Activated CD8-positive, alpha-beta memory T cell treated with anti-CD3 and anti-CD28 coated beads, Interleukin-2, amount 50 U/mL, for 24 hours (primary cell): ENCODE results near the gene GREM1.

Experiments
- DNase-seq: peaks from one replicate; pipeline ENCODE4 v3.0.0-alpha.2; 2020; ENCODE audit errors: extremely low read depth

Gene GREM1

GRCh38 chr15:32730677-32731654, 13.2 kb downstream of the GREM1 start:
- DNase-seq = no peak

DNA sequence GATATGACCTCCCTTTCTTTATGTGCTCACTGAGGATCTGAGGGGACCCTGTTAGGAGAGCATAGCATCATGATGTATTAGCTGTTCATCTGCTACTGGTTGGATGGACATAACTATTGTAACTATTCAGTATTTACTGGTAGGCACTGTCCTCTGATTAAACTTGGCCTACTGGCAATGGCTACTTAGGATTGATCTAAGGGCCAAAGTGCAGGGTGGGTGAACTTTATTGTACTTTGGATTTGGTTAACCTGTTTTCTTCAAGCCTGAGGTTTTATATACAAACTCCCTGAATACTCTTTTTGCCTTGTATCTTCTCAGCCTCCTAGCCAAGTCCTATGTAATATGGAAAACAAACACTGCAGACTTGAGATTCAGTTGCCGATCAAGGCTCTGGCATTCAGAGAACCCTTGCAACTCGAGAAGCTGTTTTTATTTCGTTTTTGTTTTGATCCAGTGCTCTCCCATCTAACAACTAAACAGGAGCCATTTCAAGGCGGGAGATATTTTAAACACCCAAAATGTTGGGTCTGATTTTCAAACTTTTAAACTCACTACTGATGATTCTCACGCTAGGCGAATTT, 14.9 kb downstream of the GREM1 start:
- DNase-seq = no peak

- no peak for DNase-seq
Observed at GRCh38 chr15:32733281-32733680, 15.5 kb downstream of the GREM1 start.

- DNase-seq = no peak
Observed at GRCh38 chr15:32735989-32736700, 18.3 kb downstream of the GREM1 start.

DNA sequence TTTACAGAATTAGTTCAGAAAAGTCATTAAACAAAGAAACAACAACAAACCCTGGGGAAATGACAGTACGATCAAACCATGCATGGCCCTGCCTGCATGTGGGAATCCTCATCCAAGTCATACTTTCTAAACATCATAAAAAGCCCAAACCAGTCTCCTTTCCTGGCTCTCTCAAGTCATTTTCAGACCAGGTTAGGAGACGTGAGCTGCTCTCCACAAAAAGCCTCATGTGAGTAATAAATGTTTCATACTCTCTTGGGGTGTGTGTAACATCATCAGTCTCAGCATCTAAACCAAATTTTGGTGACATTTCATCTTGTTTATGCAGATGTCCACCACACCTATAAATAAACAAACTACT, 18.9 kb downstream of the GREM1 start:
- no peak for DNase-seq

DNA sequence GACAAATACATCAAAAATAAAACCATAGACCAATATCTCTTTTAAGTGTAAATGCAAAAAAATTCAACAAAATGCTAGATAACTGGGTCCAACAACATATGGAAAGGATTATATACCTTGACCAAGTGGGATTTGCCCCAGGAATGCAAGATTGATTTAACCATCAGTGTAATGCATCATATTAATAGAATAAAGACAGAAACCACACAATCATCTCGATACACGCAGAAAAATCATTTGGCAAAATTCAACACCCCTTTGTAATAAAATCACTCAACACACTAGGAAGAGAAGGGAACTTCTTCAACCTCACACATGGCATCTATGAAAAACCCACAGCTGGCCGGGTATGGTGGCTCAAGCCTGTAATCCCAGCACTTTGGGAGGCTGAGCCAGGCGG, 19.5 kb downstream of the GREM1 start:
- DNase-seq = no peak

DNA sequence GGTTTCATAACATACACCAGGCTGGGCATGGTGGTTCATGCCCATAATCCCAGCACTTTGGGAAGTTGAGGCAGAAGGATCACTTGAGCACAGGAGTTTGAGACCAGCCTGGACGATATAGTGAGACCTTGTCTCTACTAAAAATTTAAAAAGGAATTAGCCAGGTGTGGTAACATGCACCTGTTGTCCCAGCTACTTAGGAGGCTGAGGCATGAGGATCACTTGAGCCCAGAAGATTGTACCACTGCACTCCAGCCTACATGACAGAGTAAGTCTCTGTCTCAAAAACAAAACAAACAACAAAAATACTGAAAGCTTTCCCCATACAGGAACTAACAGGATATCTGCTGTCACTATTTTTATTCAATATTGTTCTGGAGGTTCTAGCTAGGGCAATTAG, 20.9 kb downstream of the GREM1 start:
- no peak for DNase-seq

DNA sequence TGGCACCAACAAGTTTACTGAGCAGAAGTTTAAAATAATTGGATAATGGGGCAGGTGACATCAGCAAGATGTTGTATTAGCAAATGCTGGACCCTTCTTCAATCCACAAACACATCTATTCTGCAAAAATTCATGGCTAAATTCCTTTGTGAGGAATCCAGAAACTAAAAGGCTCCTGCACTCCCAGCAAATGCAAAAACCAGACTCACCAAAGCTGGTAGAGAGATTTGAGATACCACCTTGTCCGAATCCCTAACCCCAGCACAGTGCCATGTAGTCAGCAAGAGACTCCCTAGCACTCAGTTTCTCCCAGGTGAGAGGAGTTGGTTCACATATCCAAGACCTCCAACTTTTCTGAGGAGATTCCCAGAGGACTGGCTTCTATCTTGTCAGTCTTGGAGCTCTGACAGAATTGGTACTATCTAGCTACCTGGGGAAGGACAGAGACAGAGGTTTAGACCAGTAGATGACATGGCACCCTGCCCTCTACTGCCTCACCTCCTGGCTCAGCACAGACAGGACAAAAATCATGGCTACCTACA, 21.8 kb downstream of the GREM1 start:
- no peak for DNase-seq

GRCh38 chr15:32743411-32744140, 25.8 kb downstream of the GREM1 start:
- DNase-seq = no peak

GRCh38 chr15:32746116-32746857, 28.5 kb downstream of the GREM1 start:
- no peak for DNase-seq

DNA sequence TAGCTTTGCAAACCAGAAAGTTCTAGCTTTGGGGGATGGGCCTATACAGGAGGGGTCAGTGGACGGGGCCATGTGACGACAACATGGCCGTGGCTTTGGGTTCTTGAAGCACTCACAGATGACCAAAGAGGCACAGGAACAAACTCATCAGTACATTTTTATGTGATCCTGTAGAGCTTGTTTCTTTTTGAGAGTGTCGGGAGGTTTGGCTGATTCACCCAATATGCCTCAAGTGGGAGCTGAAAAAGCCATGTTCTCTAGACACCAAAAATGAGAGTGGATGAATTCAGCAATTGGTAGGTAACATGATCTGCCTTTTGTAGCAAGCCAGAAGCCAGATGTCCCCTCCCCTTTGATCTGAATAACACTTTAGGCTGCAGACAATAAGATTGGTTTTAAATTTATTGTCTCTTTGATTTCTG, 30.1 kb downstream of the GREM1 start:
- no peak for DNase-seq

DNA sequence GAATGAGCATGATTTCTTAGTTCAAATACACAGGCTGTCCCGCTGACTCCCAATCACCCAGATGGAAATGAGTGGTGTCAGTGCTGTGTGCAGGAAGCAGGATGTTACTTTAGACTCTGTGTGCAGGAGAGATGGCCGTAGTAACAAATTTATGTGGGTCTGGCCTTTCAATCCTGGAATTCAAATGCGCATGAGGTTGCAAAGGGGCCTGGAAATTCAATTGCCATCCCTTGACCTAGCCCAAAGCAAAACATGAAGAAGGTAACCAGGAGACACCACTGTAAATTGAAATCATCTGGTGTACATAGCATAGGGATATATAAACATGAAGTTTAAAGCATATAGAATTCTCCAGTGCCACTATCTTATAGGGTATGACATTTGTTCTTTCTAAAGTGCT, 33.2 kb downstream of the GREM1 start:
- no peak for DNase-seq

GRCh38 chr15:32757426-32757825, 39.6 kb downstream of the GREM1 start:
- DNase-seq = no peak

DNA sequence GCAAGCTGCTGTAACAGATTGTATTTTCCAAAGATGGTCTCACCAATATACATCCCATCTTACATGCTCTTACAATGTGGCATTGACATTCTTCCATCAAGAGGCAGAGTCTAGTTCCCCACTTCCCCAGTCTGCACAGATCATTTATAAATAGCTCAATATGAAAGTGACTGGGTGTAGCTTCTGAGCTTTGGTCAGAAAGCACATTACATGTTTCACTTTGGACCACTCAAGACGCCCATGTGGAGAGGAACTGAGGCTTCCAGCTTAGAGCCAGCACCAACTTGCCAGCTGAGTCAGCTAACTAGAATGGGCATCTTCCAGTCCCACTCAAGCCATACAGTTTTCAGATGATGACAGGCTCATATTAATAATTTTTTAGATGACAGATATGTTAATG, 45.5 kb downstream of the GREM1 start:
- DNase-seq = no peak

DNA sequence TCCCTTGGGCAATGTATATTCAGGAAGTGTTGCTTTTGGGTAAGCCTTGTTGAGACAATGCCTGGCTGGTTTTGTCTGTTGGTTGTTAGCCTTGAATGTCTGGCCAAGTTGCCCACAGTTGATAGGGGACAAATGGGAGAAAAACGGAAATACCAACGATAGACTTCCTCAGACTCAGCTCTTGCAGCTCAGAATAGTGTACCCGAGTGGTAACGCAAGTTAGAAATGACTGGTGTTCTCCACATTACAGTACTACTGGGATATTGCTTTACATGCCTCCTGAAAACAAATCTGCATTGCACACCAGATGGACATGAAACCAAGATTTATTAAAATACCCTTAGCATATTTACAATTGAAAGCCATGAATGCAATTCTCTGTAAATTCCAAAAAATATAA, 47.4 kb downstream of the GREM1 start:
- DNase-seq = no peak

- no peak for DNase-seq
Observed at GRCh38 chr15:32766101-32766500, 48.3 kb downstream of the GREM1 start.

- DNase-seq = no peak
Observed at GRCh38 chr15:32767236-32767635, 49.4 kb downstream of the GREM1 start.

DNA sequence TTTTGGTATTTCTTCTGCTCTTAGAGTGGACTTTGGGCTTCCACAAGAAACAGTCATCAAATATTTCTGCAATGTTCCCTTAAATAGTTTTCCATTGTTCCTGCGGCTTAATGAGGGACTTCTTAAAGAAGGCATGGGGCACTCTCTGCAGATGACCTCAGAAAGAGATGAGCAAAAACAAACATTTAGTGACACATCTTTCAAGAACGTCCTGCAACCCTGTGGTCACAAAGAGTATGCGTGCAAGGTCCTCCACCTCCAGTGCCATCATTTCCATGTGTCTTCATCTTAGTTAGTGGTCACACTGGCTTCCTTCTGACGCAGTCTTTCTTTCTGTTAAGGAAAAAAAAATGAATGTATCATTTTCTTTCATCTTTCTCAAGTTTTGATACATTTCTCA, 56.2 kb downstream of the GREM1 start:
- DNase-seq = no peak

GRCh38 chr15:32775103-32775502, 57.3 kb downstream of the GREM1 start:
- DNase-seq = no peak

DNA sequence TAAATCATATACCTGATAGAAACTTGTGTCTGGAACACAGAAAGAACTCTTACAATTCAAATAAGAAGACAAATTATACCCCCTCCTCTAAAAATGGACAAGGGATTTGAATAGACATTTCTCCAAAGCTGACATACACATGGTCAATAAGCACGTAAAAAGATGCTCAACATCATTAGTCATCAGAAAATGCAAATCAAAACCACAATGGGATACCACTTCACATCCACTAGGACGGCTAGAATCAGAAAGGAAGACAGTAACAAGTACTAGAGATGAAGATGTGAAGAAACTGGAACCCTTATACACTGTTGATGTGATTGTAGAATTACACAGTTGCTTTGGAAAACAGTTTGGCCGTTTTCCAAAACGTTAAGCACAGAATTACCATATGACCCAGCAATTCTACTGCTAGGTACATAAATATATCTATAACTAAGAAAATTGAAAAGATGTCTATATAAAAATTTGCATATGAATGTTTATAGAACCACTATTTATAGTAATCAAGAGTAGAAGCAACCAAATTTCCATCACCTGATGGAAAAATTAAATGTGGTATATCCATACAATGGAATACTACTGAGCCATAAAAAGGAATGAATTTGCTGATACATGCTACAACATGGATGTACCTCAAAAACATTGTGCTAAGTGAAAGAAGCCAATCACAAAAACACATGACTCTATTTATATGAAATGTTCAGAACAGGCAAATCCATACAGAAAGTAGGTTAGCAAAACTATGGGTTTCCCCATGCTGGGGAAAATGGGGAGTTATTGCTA, 60.8 kb downstream of the GREM1 start:
- no peak for DNase-seq
